HG03039 (cell line): Measurements from ENCODE around the gene TMPRSS3.

ENCODE experiments used
- ATAC-seq: cut with Tn5 transposase; IDR thresholded peaks from one replicate; pipeline ENCODE4 v1.9.1; 2021; ENCODE audit warnings: mild to moderate bottlenecking, moderate library complexity; ENCODE audit not compliant: unreplicated experiment

TMPRSS3 gene

GRCh38 chr21:42338729-42339715, 56.8 kb downstream of the TMPRSS3 start:
- ATAC-seq = no peak

GRCh38 chr21:42337830-42338728, 57.8 kb downstream of the TMPRSS3 start:
- no peak for ATAC-seq

- no peak for ATAC-seq
These were observed 58.6 kb downstream of the TMPRSS3 start for GRCh38 chr21:42337276-42337675.

- ATAC-seq = no peak
These were observed 59.8 kb downstream of the TMPRSS3 start for GRCh38 chr21:42336054-42336453.

DNA sequence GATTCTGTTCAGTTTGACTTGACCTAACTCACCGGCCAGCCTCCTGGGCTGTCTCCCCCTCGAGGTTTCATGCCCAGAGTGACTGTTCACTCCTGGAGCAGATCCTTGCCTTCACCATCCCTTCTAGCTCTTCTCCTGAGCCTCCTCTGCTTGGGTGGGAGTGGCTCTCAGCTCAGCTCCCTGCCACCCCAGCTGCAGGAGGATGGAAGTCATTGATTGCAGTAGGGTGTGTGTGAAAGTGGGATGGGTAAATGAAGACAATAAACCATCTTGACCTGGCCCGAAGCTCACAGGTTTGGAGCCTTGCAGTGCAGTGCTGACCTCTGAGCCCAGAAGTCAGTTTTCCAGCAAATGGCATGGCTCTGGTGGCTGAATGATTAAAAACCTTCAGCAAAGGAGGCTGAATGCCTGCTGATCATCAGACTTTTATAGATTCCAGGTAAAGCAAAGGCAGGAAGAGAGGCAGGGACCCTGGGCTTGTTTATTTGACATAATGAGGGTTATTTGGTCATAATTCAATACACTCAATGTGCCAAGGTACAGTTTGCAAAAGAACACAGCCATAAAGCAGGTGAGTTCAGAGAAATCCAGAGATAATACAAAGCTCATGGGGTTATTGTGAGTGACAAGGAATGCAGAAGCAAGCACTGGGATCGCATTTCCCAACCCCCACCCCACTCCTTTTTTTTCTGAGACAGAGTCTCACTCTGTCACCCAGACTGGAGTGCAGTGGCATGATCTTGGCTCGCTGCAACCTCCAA, 63.1 kb downstream of the TMPRSS3 start:
- no peak for ATAC-seq

DNA sequence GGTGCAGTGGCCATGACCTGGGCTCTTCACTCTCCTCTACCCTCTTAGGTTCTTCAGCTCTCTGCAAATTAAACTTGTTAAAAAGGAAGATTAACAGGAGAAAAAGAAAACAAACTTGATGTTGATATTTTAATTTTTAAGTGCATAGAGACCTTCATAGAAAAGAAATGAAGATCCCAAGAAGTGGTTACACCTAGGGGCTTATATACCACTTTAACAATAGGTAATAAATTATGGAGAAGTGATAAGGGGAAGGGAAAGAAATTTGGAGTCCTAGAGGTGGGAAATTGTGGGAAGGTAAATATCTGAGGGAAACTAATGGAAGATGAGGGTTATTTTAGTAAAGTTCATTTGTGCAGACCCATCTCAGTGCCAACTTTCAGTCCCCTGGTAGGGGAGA, 64.2 kb downstream of the TMPRSS3 start:
- no peak for ATAC-seq

DNA sequence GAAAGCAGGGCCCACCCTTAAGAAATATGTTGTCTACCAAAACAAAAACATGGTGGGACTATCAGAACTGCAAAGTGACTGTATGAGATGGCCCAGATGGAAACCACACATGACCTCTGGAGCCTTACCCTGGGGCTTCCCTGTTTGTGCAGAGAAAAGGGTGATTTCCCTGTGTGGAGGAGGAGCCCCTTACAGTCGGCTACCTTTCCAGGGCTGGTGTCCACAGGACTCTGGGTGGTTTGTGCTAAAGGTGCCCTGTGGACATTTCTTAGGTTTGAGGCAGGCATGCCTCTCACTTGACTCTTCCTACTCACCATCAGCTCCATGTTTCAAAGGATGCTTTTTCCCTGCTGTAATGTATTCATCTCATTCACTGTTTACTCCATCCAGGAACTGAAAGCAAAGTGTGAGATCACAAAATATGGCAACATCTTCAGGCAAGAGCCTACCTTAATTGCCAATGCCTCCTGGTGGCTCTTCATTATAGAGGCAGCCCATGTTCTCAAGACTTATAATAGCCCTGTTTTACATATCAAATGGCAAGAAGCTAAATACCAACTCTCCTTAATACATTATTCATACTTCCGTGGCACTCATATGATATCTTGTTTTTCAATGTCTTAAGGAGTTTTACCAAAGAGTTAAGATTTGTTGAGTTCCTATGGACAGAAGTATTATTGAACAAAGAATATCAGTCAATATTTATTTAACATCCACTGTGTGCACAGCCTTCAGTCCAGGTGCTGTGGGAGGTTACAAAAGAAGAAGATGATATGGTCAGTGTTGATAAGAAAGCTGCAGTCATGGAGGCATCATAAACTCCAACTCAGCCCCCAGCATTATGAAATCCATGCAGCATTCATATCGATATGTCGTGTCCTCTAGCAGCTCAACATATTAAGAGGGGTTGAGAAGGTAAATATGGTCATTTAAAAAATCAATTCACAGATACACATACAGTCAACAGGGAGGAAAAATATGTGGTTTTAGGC, 65.2 kb downstream of the TMPRSS3 start:
- no peak for ATAC-seq

- no peak for ATAC-seq
These were observed 71.0 kb downstream of the TMPRSS3 start for GRCh38 chr21:42324896-42325295.
